C4-2B (cell line): ENCODE data around the gene SIPA1.

Source experiments
- H3K27ac ChIP-seq: fragments of 450-650 bp; 2 replicates; pipeline ENCODE4 v1.5.1; 2017
- CTCF ChIP-seq: fragments of 450-650 bp; conservative IDR thresholded peaks from 2 replicates; pipeline ENCODE4 v1.5.1; 2017; ENCODE audit warnings: mild to moderate bottlenecking
- ZFX ChIP-seq: fragments of 450-650 bp; IDR thresholded peaks from 2 replicates; pipeline ENCODE4 v1.6.1; 2017

The SIPA1 gene

GRCh38 chr11:65617136-65617850 lies 20.6 kb upstream of the SIPA1 start:
- TF ChIP-seq ZFX (no peak), CTCF (no peak)
- peak overlapping the region; percentile 94 for H3K27ac ChIP-seq

- TF ChIP-seq CTCF (no peak), ZFX (no peak)
- no peak overlapping the region for H3K27ac ChIP-seq
These were observed 19.7 kb upstream of the SIPA1 start for GRCh38 chr11:65617990-65618751.

- TF ChIP-seq ZFX (no peak), CTCF (no peak)
- H3K27ac ChIP-seq, result no peak overlapping the region
These were observed 19.1 kb upstream of the SIPA1 start for GRCh38 chr11:65618763-65619162.

- H3K27ac ChIP-seq, result no peak overlapping the region
These were observed 18.5 kb upstream of the SIPA1 start for GRCh38 chr11:65619281-65619928.

GRCh38 chr11:65620666-65621065 lies 17.2 kb upstream of the SIPA1 start:
- no peak overlapping the region for H3K27ac ChIP-seq
- TF ChIP-seq CTCF, result no peak
- no peak for TF ChIP-seq ZFX

More at GRCh38 chr11:65619281-65619928, 18.5 kb upstream of the SIPA1 start:
- TF ChIP-seq CTCF (no peak), ZFX (no peak)

- no peak for TF ChIP-seq CTCF
- TF ChIP-seq ZFX, result no peak
- H3K27ac ChIP-seq, result no peak overlapping the region
These were observed 16.4 kb upstream of the SIPA1 start for GRCh38 chr11:65621460-65621859.

- TF ChIP-seq CTCF (no peak), ZFX (no peak)
- H3K27ac ChIP-seq, result no peak overlapping the region
These were observed 15.9 kb upstream of the SIPA1 start for GRCh38 chr11:65622011-65622410.
